Measurements from ENCODE around the gene MUC5B.

MUC5B gene

GRCh38 chr11:1223346-1224110 is 662 bp downstream of the MUC5B start:
- DNase-seq = no peak

GRCh38 chr11:1224111-1224490 is 1.2 kb downstream of the MUC5B start:
- DNase-seq = no peak

- no peak for DNase-seq
These were observed 1.9 kb downstream of the MUC5B start for GRCh38 chr11:1224491-1225385.

- no peak for DNase-seq
These were observed 2.7 kb downstream of the MUC5B start for GRCh38 chr11:1225386-1226225.

- no peak for DNase-seq
These were observed 3.5 kb downstream of the MUC5B start for GRCh38 chr11:1226226-1226985.

- no peak for DNase-seq
These were observed 4.2 kb downstream of the MUC5B start for GRCh38 chr11:1226986-1227550.

- no peak for DNase-seq
These were observed 4.8 kb downstream of the MUC5B start for GRCh38 chr11:1227551-1228100.

GRCh38 chr11:1228101-1228821 is 5.4 kb downstream of the MUC5B start:
- DNase-seq = no peak

GRCh38 chr11:1228921-1229451 is 6.1 kb downstream of the MUC5B start:
- no peak for DNase-seq

- no peak for DNase-seq
These were observed 6.7 kb downstream of the MUC5B start for GRCh38 chr11:1229471-1230120.

- no peak for DNase-seq
These were observed 7.2 kb downstream of the MUC5B start for GRCh38 chr11:1230121-1230455.

- no peak for DNase-seq
These were observed 7.9 kb downstream of the MUC5B start for GRCh38 chr11:1230456-1231395.

- DNase-seq = peak in 1 of 3 experiments; percentile 39
These were observed 8.6 kb downstream of the MUC5B start for GRCh38 chr11:1231396-1232020.

GRCh38 chr11:1232021-1232882 is 9.4 kb downstream of the MUC5B start:
- no peak for DNase-seq

GRCh38 chr11:1232883-1233321 is 10.0 kb downstream of the MUC5B start:
- peak in 2 of 3 experiments; percentile 18 to 35 for DNase-seq

GRCh38 chr11:1233351-1234053 is 10.6 kb downstream of the MUC5B start:
- peak in 1 of 3 experiments; percentile 35 for DNase-seq

Measured in NCI-H1417 (cell line).